Endometrial microvascular endothelial cells (primary cell): Measurements from ENCODE around the gene ALG9. TPM values are rescaled to one million over a fixed set of nuclear protein-coding genes. Genes with fewer than 3 reads are reported as not detected.

ENCODE experiments used
- in situ Hi-C: cut with HindIII; loops from 2 replicates; pipeline ENCODE4 v1.10.0; 2017; ENCODE audit warnings: low sequenced_read_pairs, low pct_unique_long_range_greater_than_20kb; ENCODE audit errors: inconsistent ontology term
- total RNA-seq: library from RNA; depleted of rRNA; stranded (reverse); fragments of >200 nt; gene quantifications from one replicate; pipeline ENCODE4 v1.2.3, GENCODE V29; 2015; ENCODE audit errors: inconsistent ontology term

The ALG9 gene, protein sequence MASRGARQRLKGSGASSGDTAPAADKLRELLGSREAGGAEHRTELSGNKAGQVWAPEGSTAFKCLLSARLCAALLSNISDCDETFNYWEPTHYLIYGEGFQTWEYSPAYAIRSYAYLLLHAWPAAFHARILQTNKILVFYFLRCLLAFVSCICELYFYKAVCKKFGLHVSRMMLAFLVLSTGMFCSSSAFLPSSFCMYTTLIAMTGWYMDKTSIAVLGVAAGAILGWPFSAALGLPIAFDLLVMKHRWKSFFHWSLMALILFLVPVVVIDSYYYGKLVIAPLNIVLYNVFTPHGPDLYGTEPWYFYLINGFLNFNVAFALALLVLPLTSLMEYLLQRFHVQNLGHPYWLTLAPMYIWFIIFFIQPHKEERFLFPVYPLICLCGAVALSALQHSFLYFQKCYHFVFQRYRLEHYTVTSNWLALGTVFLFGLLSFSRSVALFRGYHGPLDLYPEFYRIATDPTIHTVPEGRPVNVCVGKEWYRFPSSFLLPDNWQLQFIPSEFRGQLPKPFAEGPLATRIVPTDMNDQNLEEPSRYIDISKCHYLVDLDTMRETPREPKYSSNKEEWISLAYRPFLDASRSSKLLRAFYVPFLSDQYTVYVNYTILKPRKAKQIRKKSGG
- total RNA-seq = 34.4 TPM

DNA sequence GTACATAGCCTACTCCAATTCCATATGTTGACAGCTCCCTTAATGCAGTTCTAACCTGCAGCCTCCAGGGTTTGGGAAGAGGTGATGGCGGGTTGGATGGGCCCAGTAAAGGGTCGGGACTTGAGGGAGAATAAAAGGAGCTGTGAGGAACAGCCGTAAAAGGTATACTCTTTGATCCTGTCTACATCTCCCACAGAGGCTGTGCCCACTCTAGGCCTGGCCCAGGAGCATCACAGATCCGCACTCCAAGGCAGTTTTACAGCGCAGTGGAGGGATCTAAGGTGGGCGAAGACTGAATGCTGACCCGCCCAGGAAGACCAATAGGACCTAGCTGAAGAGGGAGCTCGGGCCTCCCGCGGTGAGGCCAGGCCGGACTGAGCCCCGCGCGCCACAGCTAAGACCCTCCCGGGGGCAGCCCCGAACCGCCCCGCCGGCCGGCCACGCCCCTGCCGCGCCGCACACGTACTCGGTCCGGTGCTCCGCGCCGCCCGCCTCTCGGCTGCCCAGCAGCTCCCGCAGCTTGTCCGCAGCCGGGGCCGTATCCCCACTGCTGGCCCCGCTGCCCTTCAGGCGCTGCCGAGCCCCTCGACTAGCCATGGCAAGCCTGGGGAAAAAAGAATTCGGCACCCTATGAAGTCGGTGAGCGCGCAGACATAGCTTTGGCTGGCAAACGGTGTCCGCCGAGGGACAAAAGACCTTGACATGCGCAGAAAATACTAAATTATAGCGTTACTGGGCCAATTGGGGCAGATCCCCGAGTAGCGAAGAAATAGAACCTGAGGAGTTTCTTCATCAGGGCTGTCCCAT lies at the start of gene ALG9:
TSS of gene ALG9 (minus strand) at position 696 of the 807 bp plus-strand sequence. CDS start at position 597, 99 bp downstream.
- in situ Hi-C loops = no loop called here

GRCh38 chr11:111920908-111921307 lies 49.5 kb upstream of the ALG9 start:
- in situ Hi-C loops = no loop called here

DNA sequence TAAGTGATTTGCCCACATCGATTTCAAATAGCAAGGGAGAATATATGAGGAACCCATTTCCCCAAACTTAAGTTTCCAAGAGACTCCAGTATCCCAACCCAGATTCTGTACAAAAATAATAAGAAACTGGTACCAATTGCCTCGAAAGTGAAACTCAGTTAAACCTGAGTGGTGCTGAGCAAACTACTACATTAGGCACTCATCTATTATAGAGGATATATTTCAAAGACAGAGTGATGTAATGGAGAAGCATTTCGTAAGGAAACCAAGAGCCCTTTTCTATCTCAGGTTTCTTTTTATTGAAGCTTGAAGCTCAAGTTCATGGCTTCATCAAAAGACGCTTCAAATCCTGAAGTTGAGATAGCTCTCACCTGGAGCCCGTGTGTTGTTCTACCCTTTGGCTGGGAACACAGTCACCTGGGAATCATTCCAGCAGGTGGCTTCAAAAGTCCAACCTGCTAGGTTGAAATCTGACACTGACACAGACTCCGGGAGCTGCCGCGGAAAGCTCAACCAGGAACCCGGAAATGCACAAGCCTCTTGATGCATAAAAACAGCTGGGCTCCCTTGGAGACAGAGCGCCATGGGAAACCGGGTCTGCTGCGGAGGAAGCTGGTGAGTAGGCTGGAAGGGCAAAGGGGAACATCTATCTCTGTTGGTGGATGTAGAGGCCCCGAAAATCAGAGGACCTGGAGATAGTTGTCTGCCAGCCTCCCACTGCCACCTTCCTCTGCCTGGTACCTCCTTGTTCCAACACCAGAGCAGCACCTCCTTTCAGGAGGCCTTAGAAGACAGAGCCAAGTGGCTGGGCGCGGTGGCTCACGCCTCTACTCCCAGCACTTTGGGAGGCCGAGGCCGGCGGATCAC lies 47.2 kb upstream of the ALG9 start, which contains the start of gene C11orf52:
TSS of gene C11orf52 (plus strand) at position 524 of the 867 bp plus-strand sequence. CDS start at position 584, 60 bp downstream.
- in situ Hi-C loops = no loop called here

DNA sequence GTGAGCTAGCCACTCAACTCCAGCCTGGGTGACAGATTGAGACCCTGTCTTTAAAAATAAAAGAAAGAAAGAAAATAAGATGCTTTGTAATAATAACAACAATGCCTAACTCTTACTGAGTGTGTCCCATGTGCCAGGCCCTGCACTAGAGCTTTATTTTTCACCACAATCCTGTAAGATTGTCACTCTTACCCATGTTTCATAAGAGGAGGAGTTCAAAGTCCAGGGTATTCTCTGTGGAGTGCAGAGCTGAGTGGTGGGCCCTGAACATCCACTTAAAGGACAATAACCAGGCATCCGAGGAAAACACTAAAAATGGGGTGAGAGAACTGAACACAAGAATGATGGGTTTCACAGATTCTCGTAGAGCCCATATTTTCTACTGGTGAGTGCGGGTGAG lies 46.4 kb upstream of the ALG9 start:
- in situ Hi-C loops = no loop called here

- in situ Hi-C loops = no loop called here
Measured at GRCh38 chr11:111917312-111917711, 45.9 kb upstream of the ALG9 start.

DNA sequence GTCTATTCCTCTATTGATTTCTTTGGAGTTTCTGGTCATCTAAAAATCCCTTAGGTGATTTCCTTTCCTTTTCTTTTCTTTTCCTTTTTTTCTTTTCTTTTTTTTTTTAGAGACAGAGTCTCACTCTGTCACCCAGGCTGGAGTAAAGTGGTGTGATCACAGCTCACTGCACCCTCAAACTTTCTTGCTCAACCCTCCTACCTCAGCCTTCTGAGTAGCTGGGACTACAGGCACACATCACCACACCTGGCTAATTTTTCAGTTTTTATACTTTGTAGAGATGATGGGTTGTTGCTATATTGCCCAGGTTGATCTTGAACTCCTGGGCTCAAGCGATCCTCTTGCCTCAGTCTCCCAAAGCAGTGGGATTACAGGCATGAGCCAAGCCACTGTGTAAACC lies 45.4 kb upstream of the ALG9 start:
- in situ Hi-C loops = no loop called here

DNA sequence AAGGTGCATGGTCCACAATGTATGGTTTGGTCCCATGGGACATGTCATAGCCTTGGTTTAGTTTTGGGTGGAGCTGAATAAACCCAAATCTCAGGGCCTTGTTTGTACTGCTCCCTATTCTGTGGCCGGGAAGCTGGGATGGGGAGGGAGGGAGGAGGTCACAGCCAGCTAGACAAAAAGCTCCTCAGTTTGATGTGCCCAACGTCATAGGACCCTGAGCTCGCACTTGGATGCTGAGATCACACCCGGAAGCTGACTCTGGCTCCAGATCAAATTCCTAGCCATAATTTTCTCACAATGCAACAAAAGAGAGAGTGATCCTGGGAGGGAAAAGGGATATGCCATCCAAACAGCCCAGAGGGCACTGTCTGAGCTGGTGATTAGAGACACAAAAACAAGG lies 42.6 kb upstream of the ALG9 start:
- in situ Hi-C loops = no loop called here

DNA sequence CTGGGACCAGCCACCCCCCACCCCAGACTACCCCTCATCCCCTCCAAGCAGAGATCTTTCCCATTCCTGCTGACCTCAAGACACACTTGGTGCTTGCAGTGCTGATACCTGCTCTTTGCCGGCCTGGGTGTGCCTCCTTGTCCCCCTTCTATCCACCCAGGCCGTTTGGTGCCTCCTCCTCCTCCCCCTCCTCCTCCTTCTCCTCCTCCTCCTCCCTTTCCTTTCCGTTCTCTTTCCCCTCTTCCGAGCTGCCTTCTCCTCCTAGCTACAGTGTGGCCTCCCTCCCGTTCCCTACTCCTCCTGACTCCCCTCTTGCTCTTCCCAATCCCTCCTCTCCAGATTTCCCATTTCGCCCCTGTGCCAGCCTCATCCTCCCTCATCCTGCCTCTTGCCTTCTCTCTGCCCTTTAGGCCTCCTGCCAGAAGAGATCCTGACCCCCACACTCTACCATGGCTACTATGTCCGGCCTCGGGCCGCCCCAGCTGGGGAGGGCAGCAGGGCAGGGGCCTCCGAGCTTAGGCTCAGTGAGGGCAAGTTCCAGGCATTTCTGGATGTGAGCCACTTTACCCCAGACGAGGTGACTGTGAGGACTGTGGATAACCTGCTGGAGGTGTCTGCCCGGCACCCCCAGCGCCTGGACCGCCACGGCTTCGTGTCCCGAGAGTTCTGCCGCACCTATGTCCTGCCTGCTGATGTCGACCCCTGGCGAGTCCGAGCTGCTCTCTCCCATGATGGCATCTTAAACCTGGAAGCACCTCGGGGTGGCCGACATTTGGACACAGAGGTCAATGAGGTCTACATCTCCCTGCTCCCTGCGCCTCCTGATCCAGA lies 41.9 kb upstream of the ALG9 start:
- in situ Hi-C loops = no loop called here

- in situ Hi-C loops = no loop called here
Measured at GRCh38 chr11:111912535-111912934, 41.2 kb upstream of the ALG9 start, which contains the start of gene HSPB2. HSPB2 (plus strand) TSS chr11:111912734; CDS start chr11:111912830, 96 bp downstream.

- in situ Hi-C loops = no loop called here
Measured at GRCh38 chr11:111911563-111912401, 40.4 kb upstream of the ALG9 start, which contains the start of gene CRYAB. CRYAB (minus strand) TSS chr11:111911770; CDS start chr11:111911724, 46 bp downstream.

- in situ Hi-C loops = no loop called here
Measured at GRCh38 chr11:111910676-111911562, 39.5 kb upstream of the ALG9 start.

- in situ Hi-C loops = no loop called here
Measured at GRCh38 chr11:111909378-111909777, 38.0 kb upstream of the ALG9 start.

- in situ Hi-C loops = no loop called here
Measured at GRCh38 chr11:111908639-111909305, 37.4 kb upstream of the ALG9 start.

- in situ Hi-C loops = no loop called here
Measured at GRCh38 chr11:111906680-111907079, 35.3 kb upstream of the ALG9 start.

DNA sequence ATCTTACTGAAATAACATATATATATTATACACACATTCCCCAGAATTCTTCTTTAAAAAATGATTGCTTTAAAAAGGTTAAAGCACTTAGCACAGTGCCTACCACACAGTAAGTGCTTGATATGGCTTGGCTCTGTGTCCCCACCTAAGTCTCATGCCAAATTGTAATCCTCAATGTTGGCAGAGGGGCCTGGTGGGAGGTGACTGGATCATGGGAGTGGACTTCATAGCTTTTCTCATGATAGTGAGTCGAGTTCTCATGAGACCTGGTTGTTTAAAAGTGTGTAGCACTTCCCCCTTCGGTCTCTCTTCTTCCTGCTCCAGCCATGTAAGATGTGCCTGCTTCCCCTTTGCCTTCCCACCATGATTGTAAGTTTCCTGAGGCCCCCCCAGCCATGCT lies 34.0 kb upstream of the ALG9 start:
- in situ Hi-C loops = no loop called here
